DMS 273 (cell line): ENCODE data around the gene CDC42EP2.

Experiments used
- DNase-seq: peaks from one replicate; lab custom pipeline; 2025; ENCODE audit not compliant: unreplicated experiment; lab: John Stamatoyannopoulos, UW

Gene CDC42EP2

GRCh38 chr11:65297026-65297672, 17.5 kb upstream of the CDC42EP2 start:
- DNase-seq = no peak

GRCh38 chr11:65298131-65298535, 16.5 kb upstream of the CDC42EP2 start:
- DNase-seq = peak; percentile 77

- DNase-seq = peak; percentile 48
Measured at GRCh38 chr11:65298655-65299179, 15.9 kb upstream of the CDC42EP2 start.

GRCh38 chr11:65300621-65301275, 13.9 kb upstream of the CDC42EP2 start:
- no peak for DNase-seq

- peak; percentile 48 for DNase-seq
Measured at GRCh38 chr11:65301491-65302329, 13.0 kb upstream of the CDC42EP2 start.

GRCh38 chr11:65303555-65303954, 11.1 kb upstream of the CDC42EP2 start:
- no peak for DNase-seq

- no peak for DNase-seq
Measured at GRCh38 chr11:65304110-65304509, 10.6 kb upstream of the CDC42EP2 start.

- DNase-seq = no peak
Measured at GRCh38 chr11:65304613-65305012, 10.1 kb upstream of the CDC42EP2 start.

- DNase-seq = no peak
Measured at GRCh38 chr11:65305501-65306268, 9.0 kb upstream of the CDC42EP2 start.

- DNase-seq = no peak
Measured at GRCh38 chr11:65307298-65308229, 7.1 kb upstream of the CDC42EP2 start.

- peak; percentile 19 for DNase-seq
Measured at GRCh38 chr11:65308281-65308891, 6.3 kb upstream of the CDC42EP2 start.

GRCh38 chr11:65309006-65309405, 5.7 kb upstream of the CDC42EP2 start:
- DNase-seq = no peak

GRCh38 chr11:65310215-65310614, 4.5 kb upstream of the CDC42EP2 start:
- DNase-seq = peak; percentile 44

- peak; percentile 42 for DNase-seq
Measured at GRCh38 chr11:65310736-65311135, 3.9 kb upstream of the CDC42EP2 start.

GRCh38 chr11:65311170-65311678, 3.4 kb upstream of the CDC42EP2 start:
- no peak for DNase-seq

- peak; percentile 88 for DNase-seq
Measured at GRCh38 chr11:65315204-65315865, 669 bp downstream of the CDC42EP2 start.

- no peak for DNase-seq
Measured at GRCh38 chr11:65315866-65316226, 1.2 kb downstream of the CDC42EP2 start.

GRCh38 chr11:65316227-65317024, 1.8 kb downstream of the CDC42EP2 start:
- peak; percentile 27 for DNase-seq
